HEK293 (cell line): ENCODE results near the gene SEPTIN12.
A peak's percentile ranks its signal among the peaks of the same experiment; 100 is the strongest.

Experiments
- AEBP2 ChIP-seq: fragments of 450-650 bp; formaldehyde crosslinking; IDR thresholded peaks from 2 replicates; pipeline ENCODE4 v1.5.1; 2016; ENCODE audit warnings: missing biosample characterization, missing genetic modification characterization, borderline replicate concordance
- ATF2 ChIP-seq: fragments of 450-650 bp; formaldehyde crosslinking; IDR thresholded peaks from 2 replicates; pipeline ENCODE4 v1.5.1; 2016; ENCODE audit warnings: missing biosample characterization, missing genetic modification characterization, low read depth
- BCL6B ChIP-seq: fragments of 450-650 bp; formaldehyde crosslinking; IDR thresholded peaks from 2 replicates; pipeline ENCODE4 v1.5.1; 2017; ENCODE audit warnings: missing biosample characterization, missing genetic modification characterization
- HOXC10 ChIP-seq: sonication (generic); formaldehyde crosslinking; IDR thresholded peaks from 2 replicates; pipeline ENCODE4 v1.8.1; 2023; ENCODE audit warnings: mild to moderate bottlenecking, missing genetic modification reagents
- SETDB1 ChIP-seq: IDR thresholded peaks from one replicate; pipeline ENCODE4 v1.6.1; 2017; ENCODE audit warnings: mild to moderate bottlenecking, low read length, moderate library complexity, mixed read lengths; ENCODE audit not compliant: insufficient read length
- SP2 ChIP-seq: fragments of 450-650 bp; formaldehyde crosslinking; IDR thresholded peaks from 2 replicates; pipeline ENCODE4 v1.5.1; 2016; ENCODE audit warnings: missing biosample characterization, missing genetic modification characterization
- SP3 ChIP-seq: fragments of 450-650 bp; formaldehyde crosslinking; IDR thresholded peaks from 2 replicates; pipeline ENCODE4 v1.5.1; 2016; ENCODE audit warnings: missing biosample characterization, missing genetic modification characterization
- TRIM28 ChIP-seq: IDR thresholded peaks from 2 replicates; pipeline ENCODE4 v1.6.1; 2011; ENCODE audit warnings: low read length, control low read depth, borderline replicate concordance
- ZBTB1 ChIP-seq: fragments of 450-650 bp; formaldehyde crosslinking; IDR thresholded peaks from 2 replicates; pipeline ENCODE4 v1.5.1; 2016; ENCODE audit warnings: missing biosample characterization, missing genetic modification characterization
- ZBTB11 ChIP-seq: fragments of 450-650 bp; formaldehyde crosslinking; conservative IDR thresholded peaks from 2 replicates; pipeline ENCODE4 v1.5.1; 2016; ENCODE audit warnings: low read depth, missing biosample characterization, missing genetic modification characterization
- ZBTB7A ChIP-seq: fragments of 450-650 bp; formaldehyde crosslinking; IDR thresholded peaks from 2 replicates; pipeline ENCODE4 v1.5.1; 2016; ENCODE audit warnings: low read depth, missing biosample characterization, missing genetic modification characterization
- ZFP37 ChIP-seq: fragments of 450-650 bp; formaldehyde crosslinking; IDR thresholded peaks from 2 replicates; pipeline ENCODE4 v1.5.1; 2016; ENCODE audit warnings: missing biosample characterization, missing genetic modification characterization
- ZNF184 ChIP-seq: fragments of 450-650 bp; IDR thresholded peaks from 2 replicates; pipeline ENCODE4 v1.5.1; 2018; ENCODE audit warnings: missing biosample characterization, mild to moderate bottlenecking, missing genetic modification characterization
- ZNF214 ChIP-seq: fragments of 450-650 bp; formaldehyde crosslinking; IDR thresholded peaks from 2 replicates; pipeline ENCODE4 v1.5.1; 2017; ENCODE audit warnings: missing biosample characterization, mild to moderate bottlenecking, missing genetic modification characterization, borderline replicate concordance
- ZNF266 ChIP-seq: fragments of 450-650 bp; formaldehyde crosslinking; IDR thresholded peaks from 2 replicates; pipeline ENCODE4 v1.5.1; 2016; ENCODE audit warnings: missing biosample characterization, missing genetic modification characterization, low read depth
- ZNF341 ChIP-seq: fragments of 450-650 bp; formaldehyde crosslinking; IDR thresholded peaks from 2 replicates; pipeline ENCODE4; 2016; ENCODE audit warnings: low read depth, missing biosample characterization, missing genetic modification characterization
- ZNF398 ChIP-seq: fragments of 450-650 bp; formaldehyde crosslinking; IDR thresholded peaks from 2 replicates; pipeline ENCODE4 v1.5.1; 2017; ENCODE audit warnings: missing biosample characterization, missing genetic modification characterization
- ZNF449 ChIP-seq: fragments of 450-650 bp; formaldehyde crosslinking; IDR thresholded peaks from 2 replicates; pipeline ENCODE4 v1.5.1; 2017; ENCODE audit warnings: missing biosample characterization, mild to moderate bottlenecking, missing genetic modification characterization, moderate library complexity
- ZNF473 ChIP-seq: fragments of 450-650 bp; formaldehyde crosslinking; IDR thresholded peaks from 2 replicates; pipeline ENCODE4 v1.5.1; 2017; ENCODE audit warnings: missing biosample characterization, missing genetic modification characterization
- ZNF513 ChIP-seq: fragments of 450-650 bp; IDR thresholded peaks from 2 replicates; pipeline ENCODE4 v1.5.1; 2018; ENCODE audit warnings: missing biosample characterization, missing genetic modification characterization
- ZNF610 ChIP-seq: fragments of 450-650 bp; formaldehyde crosslinking; IDR thresholded peaks from 2 replicates; pipeline ENCODE4 v1.5.1; 2016; ENCODE audit warnings: missing biosample characterization, missing genetic modification characterization, borderline replicate concordance
- ZNF654 ChIP-seq: fragments of 450-650 bp; formaldehyde crosslinking; IDR thresholded peaks from 2 replicates; pipeline ENCODE4 v1.5.1; 2016; ENCODE audit warnings: low read depth, missing biosample characterization, missing genetic modification characterization
- ZNF658 ChIP-seq: fragments of 450-650 bp; formaldehyde crosslinking; IDR thresholded peaks from 2 replicates; pipeline ENCODE4; 2016; ENCODE audit warnings: missing biosample characterization, missing genetic modification characterization
- ZNF670 ChIP-seq: fragments of 450-650 bp; formaldehyde crosslinking; IDR thresholded peaks from 2 replicates; pipeline ENCODE4 v1.5.1; 2016; ENCODE audit warnings: missing biosample characterization, missing genetic modification characterization, low read depth
- ZSCAN5A ChIP-seq: fragments of 450-650 bp; formaldehyde crosslinking; IDR thresholded peaks from 2 replicates; pipeline ENCODE4 v1.5.1; 2016; ENCODE audit warnings: missing biosample characterization, missing genetic modification characterization

Gene SEPTIN12

GRCh38 chr16:4802659-4803287, 14.6 kb upstream of the SEPTIN12 start (continued):
- TF ChIP-seq ZNF398 (peak; percentile 57; the same call in 1 of the 2 replicates), BCL6B (no peak), ZSCAN5A (tag by site-specific recombination) (no peak), ZNF610 (tag by site-specific recombination) (no peak), ZNF214 (no peak), ZBTB1 (no peak), HOXC10 (0 out of 2 replicates have a peak, but pooled peaks have one; percentile 25), ZFP37 (tag by site-specific recombination) (no peak), ZNF473 (tag by site-specific recombination) (no peak), ZNF513 (tag by site-specific recombination) (no peak), ZNF670 (tag by site-specific recombination) (no peak), ZNF341 (tag by site-specific recombination) (0 out of 2 replicates have a peak, but pooled peaks have one; percentile 20), ZNF266 (no peak), TRIM28 (no peak), ZNF184 (tag by site-specific recombination) (no peak), SP2 (tag by site-specific recombination) (peak; percentile 92), SETDB1 (no peak), ZBTB7A (tag by site-specific recombination) (no peak), SP3 (tag by site-specific recombination) (peak; percentile 48), ZBTB11 (tag by site-specific recombination) (0 out of 2 replicates have a peak, but pooled peaks have one; percentile 10), AEBP2 (tag by site-specific recombination) (no peak), ZNF658 (tag by site-specific recombination) (no peak), ATF2 (tag by site-specific recombination) (no peak), ZNF654 (no peak), ZNF449 (no peak; the same call in 1 of the 2 replicates)
